ENCODE data around the gene TMED4.

Gene TMED4

DNA sequence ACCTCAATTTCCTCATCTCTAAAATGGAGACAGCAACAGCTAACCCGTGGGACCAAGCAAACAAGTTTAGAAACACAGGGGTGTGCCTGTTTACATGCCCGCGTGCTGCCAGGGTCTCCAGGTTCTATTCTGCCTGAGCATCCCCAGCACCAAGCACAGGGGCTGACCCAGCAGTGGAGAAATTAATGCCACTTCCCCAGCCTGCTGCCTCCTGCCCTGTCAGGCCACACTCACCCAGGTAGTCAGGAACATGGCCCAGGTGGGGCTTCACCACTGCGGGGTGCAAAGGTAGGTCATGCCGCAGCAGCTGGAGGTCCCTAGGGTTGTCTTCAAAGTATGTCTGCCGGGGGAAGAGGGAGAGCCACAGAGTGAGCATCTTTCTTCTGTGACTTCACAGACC lies 14.1 kb downstream of the TMED4 start:
- TF ChIP-seq CTCF (IDR thresholded peaks at IDR 0.05), result no peak
- DNase-seq, result no peak
- H3K27me3 Mint-ChIP-seq (ENCODE audit: low read depth, poor library complexity), result peaks cover 3% of the 10 kb centered on the region
- H3K36me3 Mint-ChIP-seq (ENCODE audit: low read depth), result peaks cover 64% of the 10 kb centered on the region
- peaks cover 8% of the 10 kb centered on the region for H3K4me1 Mint-ChIP-seq
- H3K27ac Mint-ChIP-seq, result no peak overlapping the region
- H3K9me3 Mint-ChIP-seq, result no peaks in the 10 kb centered on the region
- H3K4me3 Mint-ChIP-seq, result no peak overlapping the region

DNA sequence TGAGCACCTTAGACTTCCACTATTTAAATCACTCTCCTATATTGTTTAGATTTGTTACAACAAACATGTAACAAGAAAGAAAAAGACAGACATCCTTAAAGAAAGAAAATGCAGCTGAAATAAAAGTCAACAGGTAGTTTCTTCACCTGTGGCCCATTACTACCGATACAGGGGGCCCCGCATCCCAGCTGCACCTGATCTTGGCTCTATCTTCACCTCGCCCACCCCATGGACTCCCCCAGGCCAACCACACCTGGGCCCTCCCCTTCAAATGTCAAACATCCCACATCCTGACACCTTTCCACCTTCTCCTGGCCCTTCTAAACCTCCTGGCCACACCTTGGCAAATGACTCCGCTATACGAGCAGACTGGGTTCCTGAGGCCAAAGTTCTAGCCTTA lies 15.4 kb downstream of the TMED4 start:
- peaks cover 54% of the 10 kb centered on the region for H3K36me3 Mint-ChIP-seq (ENCODE audit: low read depth)
- H3K27ac Mint-ChIP-seq, result peak overlapping the region; percentile 35
- H3K27me3 Mint-ChIP-seq (ENCODE audit: low read depth, poor library complexity), result peaks cover 3% of the 10 kb centered on the region
- H3K9me3 Mint-ChIP-seq, result no peaks in the 10 kb centered on the region
- TF ChIP-seq CTCF (IDR thresholded peaks at IDR 0.05), result no peak
- H3K4me3 Mint-ChIP-seq, result no peak overlapping the region
- no peaks in the 10 kb centered on the region for H3K4me1 Mint-ChIP-seq
- DNase-seq, result no peak

DNA sequence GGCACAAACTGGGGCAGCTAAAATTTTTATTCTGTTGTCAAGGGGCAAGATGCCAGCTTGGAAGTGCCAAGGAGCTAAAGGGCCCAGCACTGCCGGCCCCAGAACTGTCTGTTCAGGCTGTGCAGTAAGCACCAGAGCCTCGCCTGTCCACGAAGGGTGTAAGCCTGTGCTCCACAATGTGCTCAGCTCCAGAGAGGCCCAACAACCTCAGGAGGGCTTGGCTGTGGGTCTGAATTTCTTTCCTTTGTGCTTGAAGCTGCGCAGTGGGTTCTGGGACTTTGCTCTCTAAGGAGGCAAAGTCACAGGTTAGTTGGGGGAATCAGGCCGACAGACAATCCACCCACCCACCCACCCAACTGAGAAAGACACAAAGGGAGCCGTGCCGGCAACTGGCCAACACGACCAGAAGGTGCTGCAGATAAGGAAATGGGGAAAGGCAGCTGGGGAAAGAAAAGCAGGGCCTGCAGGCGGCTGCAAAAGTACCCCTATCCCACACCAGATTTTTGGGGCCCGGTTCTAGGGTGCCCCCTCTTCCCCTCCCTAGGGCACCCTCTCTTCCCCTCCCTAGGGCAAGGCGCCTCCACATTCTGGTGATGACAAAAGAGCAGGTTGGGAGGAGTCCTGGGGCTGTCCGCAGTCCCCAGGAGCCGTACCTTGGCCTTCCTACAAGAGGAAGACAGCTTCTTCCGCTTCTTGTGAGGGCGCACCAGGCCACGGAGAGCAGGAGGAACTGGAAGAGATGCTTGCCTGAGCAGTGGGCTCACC lies 16.1 kb downstream of the TMED4 start:
- Mint-ChIP-seq H3K9me3 (no peaks in the 10 kb centered on the region), H3K36me3 (ENCODE audit: low read depth) (peaks cover 47% of the 10 kb centered on the region), H3K4me1 (no peaks in the 10 kb centered on the region), H3K27me3 (ENCODE audit: low read depth, poor library complexity) (peaks cover 3% of the 10 kb centered on the region), H3K4me3 (no peak overlapping the region), H3K27ac (peak overlapping the region; percentile 35)
- peak; percentile 13 for TF ChIP-seq CTCF (IDR thresholded peaks at IDR 0.05)
- DNase-seq, result no peak

DNA sequence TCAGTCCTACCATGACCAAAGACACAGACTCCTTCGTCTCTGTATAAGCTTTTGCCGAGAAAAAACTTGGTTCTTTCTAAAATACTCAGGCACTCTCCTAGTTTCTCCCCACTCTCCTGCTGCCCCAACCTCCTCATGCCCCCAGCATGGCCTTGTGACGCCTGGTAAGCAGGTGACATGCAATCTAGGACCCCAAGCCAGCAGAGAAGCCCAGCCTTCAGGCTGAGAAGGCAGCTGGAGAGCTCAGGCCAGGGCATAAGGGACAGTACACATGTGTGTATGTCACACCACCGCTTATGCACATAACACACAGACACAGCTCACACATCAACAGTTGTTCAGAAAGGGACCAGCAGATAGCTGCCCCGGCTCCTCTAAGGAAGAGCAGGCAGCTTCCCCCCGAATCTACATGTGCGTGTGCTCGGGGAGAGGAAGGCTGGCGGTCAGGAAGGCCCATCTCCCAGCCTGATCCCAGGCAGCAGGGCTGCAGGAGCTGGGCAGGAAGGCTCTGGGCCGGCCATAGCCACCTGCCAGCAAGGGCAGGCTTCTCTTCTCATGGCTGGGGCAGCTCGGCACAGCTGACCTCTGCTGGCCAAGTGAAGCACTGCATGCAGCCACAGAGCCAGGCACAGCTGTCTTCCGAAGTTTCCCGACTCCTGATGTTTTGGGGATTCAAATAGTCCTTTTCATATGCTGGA lies 16.8 kb downstream of the TMED4 start:
- peak; percentile 94 for TF ChIP-seq CTCF (IDR thresholded peaks at IDR 0.05)
- Mint-ChIP-seq H3K4me1 (no peaks in the 10 kb centered on the region), H3K27ac (peak overlapping the region; percentile 10), H3K36me3 (ENCODE audit: low read depth) (peaks cover 42% of the 10 kb centered on the region), H3K27me3 (ENCODE audit: low read depth, poor library complexity) (peaks cover 3% of the 10 kb centered on the region), H3K4me3 (no peak overlapping the region), H3K9me3 (no peaks in the 10 kb centered on the region)
- peak; percentile 75 for DNase-seq

GRCh38 chr7:44564606-44565005 lies 17.4 kb downstream of the TMED4 start:
- H3K9me3 Mint-ChIP-seq, result no peaks in the 10 kb centered on the region
- H3K4me1 Mint-ChIP-seq, result no peaks in the 10 kb centered on the region
- no peak overlapping the region for H3K27ac Mint-ChIP-seq
- TF ChIP-seq CTCF (IDR thresholded peaks at IDR 0.05), result no peak
- no peak overlapping the region for H3K4me3 Mint-ChIP-seq
- no peak for DNase-seq
- peaks cover 37% of the 10 kb centered on the region for H3K36me3 Mint-ChIP-seq (ENCODE audit: low read depth)
- H3K27me3 Mint-ChIP-seq (ENCODE audit: low read depth, poor library complexity), result peaks cover 5% of the 10 kb centered on the region

Measured in nephron progenitor cell (in vitro differentiated cells).